Endothelial cell of umbilical vein (primary cell): ENCODE data around the gene HAT1. TPM values are rescaled to one million over a fixed set of nuclear protein-coding genes. Genes with fewer than 3 reads are reported as not detected.
A peak's percentile ranks its signal among the peaks of the same experiment; 100 is the strongest.

ENCODE experiments used
- BruUV-seq: library from RNA; stranded (reverse); fragments of 400-500 nt; replicated peaks from 2 replicates; lab custom pipeline; 2021; lab: Mats Ljungman, UMichigan
- CTCF ChIA-PET: fragments of 300-600, 350-600 bp; sonication (Branson Sonifier 250); formaldehyde crosslinking; loops from one replicate; lab custom pipeline; 2021; ENCODE audit warnings: antibody characterized with exemption, inconsistent platforms; lab: Charles Lee
- POLR2A ChIA-PET: fragments of 300-600, 350-600 bp; sonication (Branson Sonifier 250); formaldehyde crosslinking; loops from one replicate; lab custom pipeline; 2021; ENCODE audit warnings: antibody characterized with exemption, inconsistent platforms; lab: Charles Lee
- DNase-seq: peaks from one replicate; pipeline ENCODE4 v3.0.0-alpha.2; 2011; ENCODE audit warnings: low read depth, low spot score
- FAIRE-seq: peaks from 2 replicates; lab custom pipeline; 2011; peaks lifted over from hg19 to GRCh38; lab: Jason Lieb, UNC
- H2AFZ ChIP-seq: 2 replicates; pipeline ENCODE4 v1.6.0; 2012; ENCODE audit warnings: low read depth, low read length, control low read depth, inconsistent platforms
- H3K27ac ChIP-seq: 2 replicates; pipeline ENCODE4 v1.5.1; 2011; ENCODE audit warnings: low read depth, mild to moderate bottlenecking, control low read depth, low read length, moderate library complexity; ENCODE audit not compliant: insufficient read depth
- H3K27me3 ChIP-seq, 2 experiments: 2 replicates each; pipeline versions ENCODE4 v1.6.0 to v1.6.1; 2011; ENCODE audit warnings: low read length in 2 of 2, mixed read lengths in 1 of 2; ENCODE audit not compliant: control insufficient read depth in 2 of 2, insufficient read depth in 2 of 2
- H3K36me3 ChIP-seq, 2 experiments: 2 replicates in 1 of 2; 3 replicates in 1 of 2; pipeline ENCODE4 v1.5.1; 2011; ENCODE audit warnings: low read length in 2 of 2, mild to moderate bottlenecking in 1 of 2, moderate library complexity in 1 of 2; ENCODE audit not compliant: control insufficient read depth in 2 of 2, insufficient read depth in 2 of 2; ENCODE audit errors: extremely low read depth in 1 of 2
- H3K4me1 ChIP-seq: 3 replicates; pipeline ENCODE4 v1.5.1; 2011; ENCODE audit warnings: mild to moderate bottlenecking, low read length; ENCODE audit not compliant: control insufficient read depth, insufficient read depth; ENCODE audit errors: extremely low read depth
- H3K4me2 ChIP-seq: 2 replicates; pipeline ENCODE4 v1.6.1; 2011; ENCODE audit warnings: low read length, control low read depth, mixed read lengths; ENCODE audit not compliant: insufficient read depth
- H3K4me3 ChIP-seq, 3 experiments: fragments of 200-600 bp in 1 of 3; sonication (generic), shearing (Covaris generic) in 1 of 3; replicated peaks in 1 of 3; 2 replicates each; pipeline ENCODE4 v1.5.1; 2011 to 2016; ENCODE audit warnings: control low read depth in 3 of 3, low read length in 3 of 3, mild to moderate bottlenecking in 2 of 3, inconsistent platforms in 1 of 3, low read depth in 1 of 3, moderate library complexity in 1 of 3; ENCODE audit not compliant: insufficient read depth in 1 of 3
- H3K79me2 ChIP-seq: 2 replicates; pipeline ENCODE4 v1.6.0; 2012; ENCODE audit warnings: low read length, inconsistent platforms; ENCODE audit not compliant: control insufficient read depth, insufficient read depth
- H3K9ac ChIP-seq: replicated peaks from 2 replicates; pipeline ENCODE3; 2011; ENCODE audit warnings: low read length, control low read depth; ENCODE audit not compliant: insufficient read depth; ENCODE audit errors: extremely low read depth
- H3K9me1 ChIP-seq: replicated peaks from 3 replicates; pipeline ENCODE4 v1.6.0; 2011; ENCODE audit warnings: mild to moderate bottlenecking, low read length; ENCODE audit not compliant: control insufficient read depth, insufficient read depth; ENCODE audit errors: extremely low read depth
- H3K9me3 ChIP-seq: replicated peaks from 2 replicates; pipeline ENCODE4 v1.5.1; 2012; ENCODE audit warnings: low read length, inconsistent platforms; ENCODE audit not compliant: control insufficient read depth, insufficient read depth
- H4K20me1 ChIP-seq: replicated peaks from 2 replicates; pipeline ENCODE3; 2011; ENCODE audit warnings: mild to moderate bottlenecking, low read length; ENCODE audit not compliant: control insufficient read depth, insufficient read depth; ENCODE audit errors: extremely low read depth
- FOS ChIP-seq: IDR thresholded peaks from 2 replicates; pipeline ENCODE4 v1.6.1; 2011; ENCODE audit warnings: mild to moderate bottlenecking, low read length, moderate library complexity, borderline replicate concordance; ENCODE audit not compliant: insufficient read depth
- MYC ChIP-seq: IDR thresholded peaks from one replicate; pipeline ENCODE4 v1.6.1; 2011; ENCODE audit warnings: mild to moderate bottlenecking, low read depth, low read length
- POLR2A ChIP-seq: IDR thresholded peaks from 2 replicates; pipeline ENCODE4 v1.6.1; 2012; ENCODE audit warnings: low read depth, mild to moderate bottlenecking, control low read depth, low read length
- POLR2AphosphoS5 ChIP-seq: IDR thresholded peaks from 2 replicates; pipeline ENCODE4 v1.6.1; 2012; ENCODE audit warnings: low read depth, mild to moderate bottlenecking, control low read depth, low read length, moderate library complexity; ENCODE audit not compliant: insufficient read depth
- dilution Hi-C: fragments of 300-500 bp; cut with MboI; formaldehyde crosslinking; loops from one replicate; pipeline ENCODE4 v1.15.0; 2019; ENCODE audit warnings: low sequenced_read_pairs; ENCODE audit not compliant: extremely low pct_ligation_motif_present
- intact Hi-C: fragments of 100-400 bp; cut with micrococcal nuclease; formaldehyde crosslinking; loops from one replicate; pipeline ENCODE4 v1.10.0; 2022
- polyA plus RNA-seq, 4 experiments: library from polyadenylated mRNA; depleted of rRNA in 3 of 4; stranded (reverse) in 3 of 4; unstranded in 1 of 4; fragments of >200 nt; gene quantifications; 2 replicates each; pipeline versions ENCODE4 v1.2.1 to v1.2.3, GENCODE V29; 2011 to 2012; ENCODE audit warnings: missing spikeins in 1 of 4
- total RNA-seq: library from RNA; stranded (reverse); gene quantifications from 2 replicates; pipeline ENCODE4 v1.2.3, GENCODE V29; 2021
- TF ChIP-seq, protein P1 (sequence below): IDR thresholded peaks from 2 replicates; pipeline ENCODE4 v1.6.1; 2011; ENCODE audit not compliant: insufficient read depth, insufficient read length

Gene HAT1
- total and polyA plus RNA-seq, 2 donors (not counting 3 experiments of a cell fraction or from before 2014, with no cell fraction given), result 27.4 to 50.3 TPM

- BruUV-seq, result TSS peak; percentile 90
- Histone ChIP-seq H3K9me3 (no peaks in the 10 kb centered on the region), H3K9me1 (no peaks in the 10 kb centered on the region), H3K27me3 (peaks cover 8 to 16% of the 10 kb centered on the region in 2 experiments), H3K9ac (peak within 1 kb of the TSS; percentile 52), H3K27ac (peak within 1 kb of the TSS; percentile 18), H2AFZ (peak within 1 kb of the TSS; percentile 75), H3K4me2 (peak within 1 kb of the TSS; percentile 84), H3K79me2 (no peaks in the 10 kb centered on the region), H3K4me1 (peaks cover 9% of the 10 kb centered on the region), H4K20me1 (no peaks in the 10 kb centered on the region), H3K36me3 (no peaks in the 10 kb centered on the region), H3K4me3 (peak within 1 kb of the TSS; percentile 10 to 93 (median 65))
- CTCF ChIA-PET, result no interaction called here
- DNase-seq (peak; percentile 94), FAIRE-seq (peak; percentile 86)
- POLR2A ChIA-PET, result no interaction called here
- dilution Hi-C loops (no loop called here), intact Hi-C loops (loop anchor here (2.0 kb wide), 2 partner anchors 77 to 103 kb away; partner anchors contain the start of genes DLX2 and HAT1)
- TF ChIP-seq POLR2A (peak; percentile 82), POLR2AphosphoS5 (peak; percentile 85), MYC (peak; percentile 81), FOS (no peak)
- TF ChIP-seq, protein P1, sequence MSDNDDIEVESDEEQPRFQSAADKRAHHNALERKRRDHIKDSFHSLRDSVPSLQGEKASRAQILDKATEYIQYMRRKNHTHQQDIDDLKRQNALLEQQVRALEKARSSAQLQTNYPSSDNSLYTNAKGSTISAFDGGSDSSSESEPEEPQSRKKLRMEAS, result peak; percentile 97
Observed at GRCh38 chr2:171999604-172000469, 77.6 kb downstream of the HAT1 start, which contains the start of gene METAP1D. Gene METAP1D, plus strand, starts transcription at chr2:171999953. Its CDS starts 17 bp downstream, at chr2:171999970.
